Measurements from ENCODE around the gene CUL4B. TPM values are rescaled to one million over a fixed set of nuclear protein-coding genes. Genes with fewer than 3 reads are reported as not detected.

CUL4B gene
- total RNA-seq, 1 experiment from 2014 or later, result 54.1 TPM

GRCh38 chrX:120603707-120604360 lies 43.1 kb upstream of the CUL4B start, which contains the start of gene MCTS1 (continued):
- TF ChIP-seq ZBTB33 (IDR thresholded peaks at IDR 0.05; ENCODE audit: extremely low read depth, insufficient replicate concordance, low read length) (no peak), TCF7L2 (IDR thresholded peaks at IDR 0.05; ENCODE audit: borderline replicate concordance, extremely low read depth, insufficient read depth, insufficient read length) (peak; percentile 79), CBX3 (IDR thresholded peaks at IDR 0.05; ENCODE audit: low read depth) (peak; percentile 58), ZFX (IDR thresholded peaks at IDR 0.05) (no peak), YY1 (IDR thresholded peaks at IDR 0.05; ENCODE audit: extremely low read depth, insufficient replicate concordance, low read depth, low read length) (peak; percentile 64), MAX (IDR thresholded peaks at IDR 0.05) (peak; percentile 62), RAD21 (IDR thresholded peaks at IDR 0.05; ENCODE audit: low read depth) (0 out of 2 replicates have a peak, but pooled peaks have one; percentile 9)
- TF ChIP-seq, protein P1, sequence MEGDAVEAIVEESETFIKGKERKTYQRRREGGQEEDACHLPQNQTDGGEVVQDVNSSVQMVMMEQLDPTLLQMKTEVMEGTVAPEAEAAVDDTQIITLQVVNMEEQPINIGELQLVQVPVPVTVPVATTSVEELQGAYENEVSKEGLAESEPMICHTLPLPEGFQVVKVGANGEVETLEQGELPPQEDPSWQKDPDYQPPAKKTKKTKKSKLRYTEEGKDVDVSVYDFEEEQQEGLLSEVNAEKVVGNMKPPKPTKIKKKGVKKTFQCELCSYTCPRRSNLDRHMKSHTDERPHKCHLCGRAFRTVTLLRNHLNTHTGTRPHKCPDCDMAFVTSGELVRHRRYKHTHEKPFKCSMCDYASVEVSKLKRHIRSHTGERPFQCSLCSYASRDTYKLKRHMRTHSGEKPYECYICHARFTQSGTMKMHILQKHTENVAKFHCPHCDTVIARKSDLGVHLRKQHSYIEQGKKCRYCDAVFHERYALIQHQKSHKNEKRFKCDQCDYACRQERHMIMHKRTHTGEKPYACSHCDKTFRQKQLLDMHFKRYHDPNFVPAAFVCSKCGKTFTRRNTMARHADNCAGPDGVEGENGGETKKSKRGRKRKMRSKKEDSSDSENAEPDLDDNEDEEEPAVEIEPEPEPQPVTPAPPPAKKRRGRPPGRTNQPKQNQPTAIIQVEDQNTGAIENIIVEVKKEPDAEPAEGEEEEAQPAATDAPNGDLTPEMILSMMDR (IDR thresholded peaks at IDR 0.05 in 2 of 3, conservative IDR thresholded peaks at IDR 0.05 in 1 of 3; ENCODE audit: borderline replicate concordance in 1 of 3, insufficient read depth in 1 of 3, low read depth in 2 of 3, low read length in 2 of 3), result no peak

DNA sequence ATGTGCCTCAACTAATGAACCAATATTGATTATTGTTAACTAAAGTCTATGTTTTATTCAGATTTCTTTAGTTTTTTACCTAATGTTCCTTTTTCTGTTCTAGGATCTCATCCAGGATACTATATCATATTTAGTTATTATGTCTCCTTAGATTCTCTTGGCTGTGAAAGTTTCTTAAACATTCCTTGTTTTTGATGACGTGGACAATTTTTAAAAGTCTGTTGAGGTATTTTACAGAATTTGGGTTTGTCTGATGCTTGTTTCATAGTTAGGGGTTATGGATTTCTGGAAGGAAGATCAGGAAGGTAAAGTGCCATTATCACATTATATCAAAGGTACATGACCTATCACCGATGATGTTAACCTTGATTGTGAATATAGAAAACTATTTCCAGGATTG lies 24.9 kb upstream of the CUL4B start:
- RAD21 ChIA-PET (ENCODE audit: low non-redundant PET in 1 of 2, low total read pairs in 2 of 2, uncharacterized antibody in 2 of 2, unreplicated experiment in 2 of 2), result no interaction called here
- intact Hi-C loops (cut with micrococcal nuclease), result no loop called here
- BruUV-seq (replicated peaks), result no TSS peak
- TF ChIP-seq REST (IDR thresholded peaks at IDR 0.05; ENCODE audit: low read depth), result no peak
- no peak for TF ChIP-seq SRF (IDR thresholded peaks at IDR 0.05; ENCODE audit: low read depth)
- no peak for TF ChIP-seq POLR2A (IDR thresholded peaks at IDR 0.05; ENCODE audit: borderline replicate concordance, extremely low read depth, insufficient read depth, insufficient read length)
- no peak for TF ChIP-seq CBX3 (IDR thresholded peaks at IDR 0.05; ENCODE audit: low read depth)
- TF ChIP-seq, protein P1 (IDR thresholded peaks at IDR 0.05 in 2 of 3, conservative IDR thresholded peaks at IDR 0.05 in 1 of 3; ENCODE audit: borderline replicate concordance in 1 of 3, insufficient read depth in 1 of 3, low read depth in 2 of 3, low read length in 2 of 3), result no peak
- TF ChIP-seq FOSL1 (IDR thresholded peaks at IDR 0.05; ENCODE audit: low read depth), result no peak

More for the DNA sequence above, 24.9 kb upstream of the CUL4B start:
- Histone ChIP-seq H3K79me2 (ENCODE audit: insufficient read depth, low read length) (no peaks in the 10 kb centered on the region), H3K9me2 (ENCODE audit: insufficient read depth) (no peaks in the 10 kb centered on the region), H3K4me3 (replicated peaks in 1 of 2; ENCODE audit: low read depth in 1 of 2, low read length in 2 of 2) (no peak overlapping the region), H3K4me2 (ENCODE audit: low read length) (no peak overlapping the region), H3K9me3 (ENCODE audit: control insufficient read depth in 1 of 2, insufficient read depth in 1 of 2, low read depth in 1 of 2, low read length in 2 of 2) (no peaks in the 10 kb centered on the region), H3K27me3 (ENCODE audit: insufficient read depth, low read length) (no peaks in the 10 kb centered on the region), H3K9ac (ENCODE audit: low read length) (no peak overlapping the region), H3K27ac (ENCODE audit: low read depth, low read length) (no peak overlapping the region), H3K36me3 (ENCODE audit: control insufficient read depth in 1 of 2, insufficient read depth in 2 of 2, low read length in 2 of 2) (no peaks in the 10 kb centered on the region), H4K20me1 (ENCODE audit: insufficient read depth) (no peaks in the 10 kb centered on the region), H2AFZ (ENCODE audit: low read depth, low read length, poor library complexity, severe bottlenecking) (no peak overlapping the region), H3K4me1 (ENCODE audit: control insufficient read depth in 1 of 2, insufficient read depth in 2 of 2, low read length in 2 of 2) (no peaks in the 10 kb centered on the region)
- POLR2A ChIA-PET, result no interaction called here
- CTCF ChIA-PET, result no interaction called here
- DNase-seq (ENCODE audit: low read depth, low spot score) (no peak), ATAC-seq (no peak)

Data from HCT116 (cell line).